Measurements from ENCODE around the gene PCDH19.

DNA sequence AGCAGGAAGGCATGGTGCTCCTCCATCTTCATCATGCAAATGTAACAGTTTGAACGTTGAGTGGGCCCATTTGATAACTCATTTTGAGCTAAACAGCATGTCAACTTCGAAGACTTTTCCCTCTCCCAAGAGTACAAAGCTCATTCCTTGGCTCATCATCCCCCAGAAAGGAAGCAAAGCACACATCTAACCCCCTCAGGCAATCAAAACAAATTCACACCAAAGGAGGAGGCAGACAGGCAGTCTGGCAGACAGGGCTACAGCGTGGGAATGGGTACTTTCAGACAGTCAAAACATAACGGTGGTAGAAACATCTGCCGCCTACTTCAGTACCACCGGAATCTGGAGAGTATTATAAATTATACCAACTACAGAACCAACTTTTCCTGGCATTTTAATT is 81.7 kb downstream of the PCDH19 start:
- TF ChIP-seq POLR2AphosphoS5 (IDR thresholded peaks at IDR 0.05; ENCODE audit: low read depth, low read length) = no peak
- TF ChIP-seq, protein P1, sequence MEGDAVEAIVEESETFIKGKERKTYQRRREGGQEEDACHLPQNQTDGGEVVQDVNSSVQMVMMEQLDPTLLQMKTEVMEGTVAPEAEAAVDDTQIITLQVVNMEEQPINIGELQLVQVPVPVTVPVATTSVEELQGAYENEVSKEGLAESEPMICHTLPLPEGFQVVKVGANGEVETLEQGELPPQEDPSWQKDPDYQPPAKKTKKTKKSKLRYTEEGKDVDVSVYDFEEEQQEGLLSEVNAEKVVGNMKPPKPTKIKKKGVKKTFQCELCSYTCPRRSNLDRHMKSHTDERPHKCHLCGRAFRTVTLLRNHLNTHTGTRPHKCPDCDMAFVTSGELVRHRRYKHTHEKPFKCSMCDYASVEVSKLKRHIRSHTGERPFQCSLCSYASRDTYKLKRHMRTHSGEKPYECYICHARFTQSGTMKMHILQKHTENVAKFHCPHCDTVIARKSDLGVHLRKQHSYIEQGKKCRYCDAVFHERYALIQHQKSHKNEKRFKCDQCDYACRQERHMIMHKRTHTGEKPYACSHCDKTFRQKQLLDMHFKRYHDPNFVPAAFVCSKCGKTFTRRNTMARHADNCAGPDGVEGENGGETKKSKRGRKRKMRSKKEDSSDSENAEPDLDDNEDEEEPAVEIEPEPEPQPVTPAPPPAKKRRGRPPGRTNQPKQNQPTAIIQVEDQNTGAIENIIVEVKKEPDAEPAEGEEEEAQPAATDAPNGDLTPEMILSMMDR (IDR thresholded peaks at IDR 0.05) = no peak
- TF ChIP-seq, protein P2, sequence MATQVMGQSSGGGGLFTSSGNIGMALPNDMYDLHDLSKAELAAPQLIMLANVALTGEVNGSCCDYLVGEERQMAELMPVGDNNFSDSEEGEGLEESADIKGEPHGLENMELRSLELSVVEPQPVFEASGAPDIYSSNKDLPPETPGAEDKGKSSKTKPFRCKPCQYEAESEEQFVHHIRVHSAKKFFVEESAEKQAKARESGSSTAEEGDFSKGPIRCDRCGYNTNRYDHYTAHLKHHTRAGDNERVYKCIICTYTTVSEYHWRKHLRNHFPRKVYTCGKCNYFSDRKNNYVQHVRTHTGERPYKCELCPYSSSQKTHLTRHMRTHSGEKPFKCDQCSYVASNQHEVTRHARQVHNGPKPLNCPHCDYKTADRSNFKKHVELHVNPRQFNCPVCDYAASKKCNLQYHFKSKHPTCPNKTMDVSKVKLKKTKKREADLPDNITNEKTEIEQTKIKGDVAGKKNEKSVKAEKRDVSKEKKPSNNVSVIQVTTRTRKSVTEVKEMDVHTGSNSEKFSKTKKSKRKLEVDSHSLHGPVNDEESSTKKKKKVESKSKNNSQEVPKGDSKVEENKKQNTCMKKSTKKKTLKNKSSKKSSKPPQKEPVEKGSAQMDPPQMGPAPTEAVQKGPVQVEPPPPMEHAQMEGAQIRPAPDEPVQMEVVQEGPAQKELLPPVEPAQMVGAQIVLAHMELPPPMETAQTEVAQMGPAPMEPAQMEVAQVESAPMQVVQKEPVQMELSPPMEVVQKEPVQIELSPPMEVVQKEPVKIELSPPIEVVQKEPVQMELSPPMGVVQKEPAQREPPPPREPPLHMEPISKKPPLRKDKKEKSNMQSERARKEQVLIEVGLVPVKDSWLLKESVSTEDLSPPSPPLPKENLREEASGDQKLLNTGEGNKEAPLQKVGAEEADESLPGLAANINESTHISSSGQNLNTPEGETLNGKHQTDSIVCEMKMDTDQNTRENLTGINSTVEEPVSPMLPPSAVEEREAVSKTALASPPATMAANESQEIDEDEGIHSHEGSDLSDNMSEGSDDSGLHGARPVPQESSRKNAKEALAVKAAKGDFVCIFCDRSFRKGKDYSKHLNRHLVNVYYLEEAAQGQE (IDR thresholded peaks at IDR 0.05; ENCODE audit: insufficient read depth in 1 of 2, low read depth in 2 of 2, low read length in 1 of 2) = no peak

Measured in Panc1 (cell line).